CD8-positive, alpha-beta memory T cell (primary cell): ENCODE data around the gene COX19. TPM values are rescaled to one million over a fixed set of nuclear protein-coding genes. Genes with fewer than 3 reads are reported as not detected.
A peak's percentile ranks its signal among the peaks of the same experiment; 100 is the strongest.

Source experiments
- CTCF ChIA-PET: fragments of 350-600 bp; sonication (Branson Sonifier 250); formaldehyde crosslinking; loops from one replicate; lab custom pipeline; 2021; ENCODE audit warnings: antibody characterized with exemption; lab: Charles Lee
- POLR2A ChIA-PET: fragments of 350-600 bp; sonication (Branson Sonifier 250); formaldehyde crosslinking; loops from one replicate; lab custom pipeline; 2021; ENCODE audit warnings: antibody characterized with exemption; lab: Charles Lee
- DNase-seq, 5 donors: peaks; one replicate each; pipeline versions ENCODE4 v3.0.0 to v3.0.0-alpha.2; 2020 to 2022; ENCODE audit warnings: mixed read lengths in 1 of 5
- H3K27ac ChIP-seq: one replicate; pipeline ENCODE4 v1.7.0; 2013; ENCODE audit warnings: low read depth, mild to moderate bottlenecking, low read length, moderate library complexity
- H3K27me3 ChIP-seq: 2 replicates; pipeline ENCODE4 v1.7.0; 2013; ENCODE audit warnings: low read length, mild to moderate bottlenecking; ENCODE audit not compliant: insufficient read depth, poor library complexity, severe bottlenecking
- H3K36me3 ChIP-seq: 2 replicates; pipeline ENCODE4 v1.7.0; 2013; ENCODE audit warnings: mild to moderate bottlenecking, low read length, moderate library complexity; ENCODE audit not compliant: insufficient read depth
- H3K4me1 ChIP-seq: 2 replicates; pipeline ENCODE4 v1.7.0; 2013; ENCODE audit warnings: mild to moderate bottlenecking, low read length, moderate library complexity; ENCODE audit not compliant: insufficient read depth
- H3K4me3 ChIP-seq: 2 replicates; pipeline ENCODE4 v1.7.0; 2013; ENCODE audit warnings: mild to moderate bottlenecking, low read length
- H3K9me3 ChIP-seq: 2 replicates; pipeline ENCODE4 v1.7.0; 2013; ENCODE audit warnings: mild to moderate bottlenecking, low read length
- H3K27ac Mint-ChIP-seq, 8 donors: one replicate each; pipeline ENCODE4 v1.8.0; 2020 to 2021; ENCODE audit warnings: mixed read lengths in 8 of 8, mild to moderate bottlenecking in 6 of 8, inconsistent platforms in 3 of 8, moderate library complexity in 3 of 8
- H3K27me3 Mint-ChIP-seq, 2 donors: one replicate each; pipeline ENCODE4 v1.8.0; 2020 to 2021; ENCODE audit warnings: mixed read lengths in 2 of 2, mild to moderate bottlenecking in 1 of 2, moderate library complexity in 1 of 2
- H3K36me3 Mint-ChIP-seq, 3 donors: one replicate each; pipeline ENCODE4 v1.8.0; 2020 to 2021; ENCODE audit warnings: mixed read lengths in 3 of 3, inconsistent platforms in 1 of 3, mild to moderate bottlenecking in 1 of 3
- H3K4me1 Mint-ChIP-seq, 3 donors: one replicate each; pipeline ENCODE4 v1.8.0; 2020 to 2021; ENCODE audit warnings: mixed read lengths in 3 of 3, inconsistent platforms in 1 of 3, mild to moderate bottlenecking in 1 of 3
- H3K4me3 Mint-ChIP-seq, 7 donors: one replicate each; pipeline ENCODE4 v1.8.0; 2020 to 2021; ENCODE audit warnings: mixed read lengths in 7 of 7, mild to moderate bottlenecking in 6 of 7, moderate library complexity in 4 of 7, inconsistent platforms in 2 of 7
- H3K9me3 Mint-ChIP-seq, 5 donors: one replicate each; pipeline ENCODE4 v1.8.0; 2020 to 2022; ENCODE audit warnings: mixed read lengths in 5 of 5, mild to moderate bottlenecking in 3 of 5, moderate library complexity in 2 of 5, inconsistent platforms in 1 of 5
- polyA plus RNA-seq: library from polyadenylated mRNA; unstranded; fragments of 300-500 nt; fragmentation: Illumina TruSeq; gene quantifications from one replicate; pipeline ENCODE4 v1.2.3, GENCODE V29; 2021
- total RNA-seq, 2 experiments: library from RNA; stranded (reverse); gene quantifications; one replicate each; pipeline ENCODE4 v1.2.3, GENCODE V29; 2021

COX19 gene
- total and polyA plus RNA-seq, 3 experiments from 2014 or later = 18.9 to 25.9 (median 21.3) TPM

DNA sequence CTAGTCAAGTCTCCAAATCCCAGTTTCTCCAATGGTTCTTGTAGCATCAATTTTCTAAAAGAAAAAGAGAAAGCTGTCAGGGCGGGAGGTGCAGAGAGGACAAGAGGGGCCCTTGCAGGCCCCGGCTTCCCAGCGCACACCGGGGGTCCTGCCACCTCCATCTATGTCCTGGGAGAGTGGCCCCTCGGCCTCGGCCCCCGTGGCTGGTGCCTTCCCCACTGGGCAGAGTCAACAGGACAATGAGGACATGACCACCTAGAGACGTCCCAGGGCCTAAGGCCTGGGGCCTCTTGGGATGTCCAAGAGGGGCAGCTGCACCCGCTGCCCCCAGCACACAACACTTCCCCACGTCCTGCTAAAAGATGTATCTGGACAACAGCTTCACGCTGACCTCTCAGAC lies 5.9 kb downstream of the COX19 start:
- peaks cover 0 to 64% (median 5%) of the 10 kb centered on the region in 3 donors for H3K36me3 Mint-ChIP-seq
- no peaks in the 10 kb centered on the region for H3K27me3 Mint-ChIP-seq
- CTCF ChIA-PET = no interaction called here
- no peaks in the 10 kb centered on the region for H3K27me3 ChIP-seq
- no peak overlapping the region for H3K4me3 ChIP-seq
- POLR2A ChIA-PET = no interaction called here
- H3K4me1 ChIP-seq = peaks cover 22% of the 10 kb centered on the region
- H3K27ac ChIP-seq = no peak overlapping the region
- H3K9me3 ChIP-seq = no peaks in the 10 kb centered on the region
- H3K4me3 Mint-ChIP-seq = no peak overlapping the region
- no peak overlapping the region for H3K27ac Mint-ChIP-seq
- peaks cover 39% of the 10 kb centered on the region for H3K36me3 ChIP-seq
- peaks cover 35 to 50% (median 41%) of the 10 kb centered on the region in 3 donors for H3K4me1 Mint-ChIP-seq
- no peaks in the 10 kb centered on the region for H3K9me3 Mint-ChIP-seq
- DNase-seq = no peak

GRCh38 chr7:968205-969105 lies 6.9 kb downstream of the COX19 start:
- Histone ChIP-seq H3K4me1 (peaks cover 22% of the 10 kb centered on the region), H3K4me3 (no peak overlapping the region), H3K9me3 (no peaks in the 10 kb centered on the region), H3K36me3 (peaks cover 39% of the 10 kb centered on the region), H3K27ac (no peak overlapping the region), H3K27me3 (no peaks in the 10 kb centered on the region)
- CTCF ChIA-PET = no interaction called here
- no peaks in the 10 kb centered on the region for H3K9me3 Mint-ChIP-seq
- peak overlapping the region in 2 of 8 donors; percentile 3 to 21 for H3K27ac Mint-ChIP-seq
- peaks cover 33 to 53% (median 39%) of the 10 kb centered on the region in 3 donors for H3K4me1 Mint-ChIP-seq
- no peak for DNase-seq
- H3K36me3 Mint-ChIP-seq = peaks cover 0 to 62% (median 5%) of the 10 kb centered on the region in 3 donors
- H3K4me3 Mint-ChIP-seq = no peak overlapping the region
- H3K27me3 Mint-ChIP-seq = no peaks in the 10 kb centered on the region
- POLR2A ChIA-PET = no interaction called here

- no peaks in the 10 kb centered on the region for H3K9me3 ChIP-seq
- peaks cover 0 to 54% (median 5%) of the 10 kb centered on the region in 3 donors for H3K36me3 Mint-ChIP-seq
- H3K9me3 Mint-ChIP-seq = no peaks in the 10 kb centered on the region
- H3K4me3 ChIP-seq = no peak overlapping the region
- peaks cover 26 to 48% (median 31%) of the 10 kb centered on the region in 3 donors for H3K4me1 Mint-ChIP-seq
- CTCF ChIA-PET = interaction anchor here (0.8 to 1.8 kb wide), 4 partner anchors 14 to 98 kb away, joined by 3 to 5 read pairs (median 3); no protein-coding TSS in a partner anchor
- no peak for DNase-seq
- no peak overlapping the region for H3K4me3 Mint-ChIP-seq
- H3K36me3 ChIP-seq = peaks cover 34% of the 10 kb centered on the region
- no peaks in the 10 kb centered on the region for H3K27me3 ChIP-seq
- H3K4me1 ChIP-seq = peaks cover 21% of the 10 kb centered on the region
- peak overlapping the region in 1 of 8 donors; percentile 3 for H3K27ac Mint-ChIP-seq
- H3K27ac ChIP-seq = no peak overlapping the region
- no peaks in the 10 kb centered on the region for H3K27me3 Mint-ChIP-seq
- POLR2A ChIA-PET = no interaction called here
These were observed 7.8 kb downstream of the COX19 start for GRCh38 chr7:967361-968082.

GRCh38 chr7:966291-967069 lies 8.9 kb downstream of the COX19 start:
- peaks cover 0 to 46% (median 5%) of the 10 kb centered on the region in 3 donors for H3K36me3 Mint-ChIP-seq
- H3K9me3 ChIP-seq = no peaks in the 10 kb centered on the region
- peaks cover 21 to 44% (median 23%) of the 10 kb centered on the region in 3 donors for H3K4me1 Mint-ChIP-seq
- no peaks in the 10 kb centered on the region for H3K9me3 Mint-ChIP-seq
- peaks cover 0 to 5% of the 10 kb centered on the region in 2 donors for H3K27me3 Mint-ChIP-seq
- ChIA-PET POLR2A (no interaction called here), CTCF (interaction anchor here (1.0 to 1.8 kb wide), 3 partner anchors 27 to 99 kb away, joined by 3 to 5 read pairs (median 3); no protein-coding TSS in a partner anchor)
- no peak overlapping the region for H3K27ac ChIP-seq
- H3K27me3 ChIP-seq = no peaks in the 10 kb centered on the region
- H3K4me3 ChIP-seq = no peak overlapping the region
- peak overlapping the region in 4 of 8 donors; percentile 1 to 87 (median 54) for H3K27ac Mint-ChIP-seq
- peaks cover 26% of the 10 kb centered on the region for H3K36me3 ChIP-seq
- peak overlapping the region in 1 of 7 donors; percentile 6 for H3K4me3 Mint-ChIP-seq
- H3K4me1 ChIP-seq = peaks cover 16% of the 10 kb centered on the region
- DNase-seq = no peak

- H3K27ac Mint-ChIP-seq = peak overlapping the region in 1 of 8 donors; percentile 82
- peaks cover 0 to 34% (median 0%) of the 10 kb centered on the region in 3 donors for H3K36me3 Mint-ChIP-seq
- CTCF ChIA-PET = no interaction called here
These were observed 10.7 kb downstream of the COX19 start for GRCh38 chr7:964401-965231.

DNA sequence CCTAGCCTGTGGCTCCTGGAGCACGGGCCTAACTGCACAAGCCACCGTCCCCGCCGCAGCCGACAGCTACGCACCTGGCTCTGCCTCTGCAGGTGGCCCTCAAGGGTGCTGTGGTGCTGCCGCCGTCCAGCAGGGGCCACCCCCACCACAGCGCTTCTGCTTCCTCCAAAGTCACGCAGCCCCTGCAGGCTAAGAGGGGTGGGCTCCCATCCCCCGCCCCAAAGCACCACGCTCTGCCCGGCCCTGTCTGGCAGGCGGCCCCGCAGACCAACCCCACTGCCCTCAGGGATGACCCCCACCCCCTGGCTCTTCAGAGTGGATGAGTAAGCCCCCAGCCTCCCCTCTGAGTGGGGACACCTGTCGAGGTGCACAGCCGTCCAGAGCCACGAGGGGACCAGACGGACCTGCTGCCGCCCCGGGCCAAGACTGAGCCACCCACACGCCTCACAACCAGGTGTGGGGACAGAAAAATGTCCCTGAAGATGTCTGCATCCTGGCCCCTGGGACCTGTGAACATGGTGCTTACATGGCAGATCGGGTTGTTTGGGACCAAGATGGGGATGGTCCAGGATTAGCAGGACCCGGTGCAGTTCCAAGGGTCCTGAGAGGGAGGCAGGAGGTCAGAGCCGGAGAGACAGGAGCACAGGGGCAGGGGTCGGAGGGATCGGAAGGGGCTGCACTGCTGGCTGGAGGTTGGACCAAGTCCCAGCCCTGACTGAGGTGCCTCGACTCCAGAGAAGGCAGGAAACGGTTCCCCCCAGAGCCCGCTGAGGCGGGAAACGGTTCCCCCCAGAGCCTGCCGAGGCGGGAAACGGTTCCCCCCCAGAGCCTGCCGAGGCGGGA lies 11.9 kb downstream of the COX19 start:
- ChIA-PET POLR2A (no interaction called here), CTCF (no interaction called here)
- Histone ChIP-seq H3K36me3 (peaks cover 11% of the 10 kb centered on the region), H3K27ac (no peak overlapping the region), H3K4me3 (no peak overlapping the region), H3K9me3 (no peaks in the 10 kb centered on the region), H3K4me1 (peaks cover 16% of the 10 kb centered on the region), H3K27me3 (no peaks in the 10 kb centered on the region)
- Mint-ChIP-seq H3K4me1 (peaks cover 15 to 34% (median 16%) of the 10 kb centered on the region in 3 donors), H3K27me3 (peaks cover 0 to 7% of the 10 kb centered on the region in 2 donors), H3K4me3 (peak overlapping the region in 4 of 7 donors; percentile 13 to 46 (median 40)), H3K27ac (peak overlapping the region in 2 of 8 donors; percentile 33 to 34), H3K9me3 (no peaks in the 10 kb centered on the region), H3K36me3 (peaks cover 0 to 23% (median 0%) of the 10 kb centered on the region in 3 donors)
- peak in 1 of 5 donors; percentile 49 for DNase-seq

More at GRCh38 chr7:964401-965231, 10.7 kb downstream of the COX19 start:
- H3K27me3 Mint-ChIP-seq = peaks cover 0 to 7% of the 10 kb centered on the region in 2 donors
- no peaks in the 10 kb centered on the region for H3K27me3 ChIP-seq
- DNase-seq = peak in 1 of 5 donors; percentile 38
- H3K4me1 Mint-ChIP-seq = peaks cover 15 to 34% (median 16%) of the 10 kb centered on the region in 3 donors
- H3K4me1 ChIP-seq = peaks cover 16% of the 10 kb centered on the region
- H3K9me3 Mint-ChIP-seq = no peaks in the 10 kb centered on the region
- H3K4me3 ChIP-seq = no peak overlapping the region
- POLR2A ChIA-PET = no interaction called here
- H3K4me3 Mint-ChIP-seq = peak overlapping the region in 1 of 7 donors; percentile 20
- H3K27ac ChIP-seq = no peak overlapping the region
- H3K36me3 ChIP-seq = peaks cover 16% of the 10 kb centered on the region
- H3K9me3 ChIP-seq = no peaks in the 10 kb centered on the region
